SIG-M5 (cell line): ENCODE measurements around the gene KCNJ6.

ENCODE experiments used
- DNase-seq: peaks from one replicate; lab custom pipeline; 2025; lab: John Stamatoyannopoulos, UW

KCNJ6 gene

DNA sequence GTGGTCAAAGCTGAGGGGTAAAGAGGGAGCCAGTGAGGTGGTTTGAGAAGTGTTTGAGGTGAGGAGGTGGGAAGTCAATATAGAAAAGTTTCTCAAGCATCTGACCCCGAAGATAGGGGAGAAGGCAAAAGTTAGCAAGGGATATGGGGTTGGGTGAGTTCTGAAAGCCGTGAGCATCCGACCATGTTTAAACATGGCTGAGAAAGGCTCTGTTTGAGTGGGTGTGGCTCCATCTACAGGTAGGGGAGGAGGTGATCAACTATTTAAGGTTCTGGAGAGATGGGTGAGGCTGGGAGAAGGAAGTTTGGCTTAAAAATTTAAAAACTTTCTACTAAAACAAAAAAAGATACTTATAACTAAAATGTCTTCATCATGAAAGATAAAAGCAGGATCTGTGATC is 273.8 kb downstream of the KCNJ6 start:
- DNase-seq, result no peak

GRCh38 chr21:37639756-37640155 is 276.5 kb downstream of the KCNJ6 start:
- no peak for DNase-seq

DNA sequence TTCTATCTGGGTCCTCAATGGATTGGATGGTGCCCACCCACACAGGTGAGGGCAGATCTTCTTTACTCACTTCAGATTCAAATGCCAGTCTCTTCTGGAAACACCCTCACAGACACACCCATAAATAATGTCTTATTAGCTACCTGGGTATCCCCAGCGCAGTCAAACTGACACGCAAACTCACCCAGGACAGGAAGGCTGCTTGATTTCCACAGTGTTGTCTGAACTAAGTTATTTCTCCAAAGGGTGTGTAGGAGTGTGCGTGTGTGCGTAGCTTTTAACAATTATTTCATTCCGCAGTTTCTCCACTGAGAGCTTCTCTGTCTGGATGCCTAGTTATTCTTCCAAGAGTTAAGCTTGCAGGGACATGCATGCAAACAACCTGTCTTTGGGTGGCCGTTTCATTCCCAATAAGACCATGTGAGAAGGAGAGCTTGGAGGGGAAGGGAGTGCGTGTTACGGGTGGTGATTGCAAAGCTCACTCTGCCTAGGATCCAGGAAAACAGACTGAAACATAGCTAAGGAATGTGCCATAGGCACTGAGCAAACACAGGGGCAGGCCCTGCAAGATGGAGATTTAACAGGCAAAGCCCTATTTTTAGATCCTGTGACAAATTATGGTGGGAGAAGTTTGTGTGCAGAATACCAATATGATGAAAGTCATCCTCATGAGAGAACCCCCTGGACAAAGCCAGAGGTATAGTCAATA is 280.0 kb downstream of the KCNJ6 start:
- no peak for DNase-seq

GRCh38 chr21:37631319-37632117 is 284.7 kb downstream of the KCNJ6 start:
- no peak for DNase-seq

DNA sequence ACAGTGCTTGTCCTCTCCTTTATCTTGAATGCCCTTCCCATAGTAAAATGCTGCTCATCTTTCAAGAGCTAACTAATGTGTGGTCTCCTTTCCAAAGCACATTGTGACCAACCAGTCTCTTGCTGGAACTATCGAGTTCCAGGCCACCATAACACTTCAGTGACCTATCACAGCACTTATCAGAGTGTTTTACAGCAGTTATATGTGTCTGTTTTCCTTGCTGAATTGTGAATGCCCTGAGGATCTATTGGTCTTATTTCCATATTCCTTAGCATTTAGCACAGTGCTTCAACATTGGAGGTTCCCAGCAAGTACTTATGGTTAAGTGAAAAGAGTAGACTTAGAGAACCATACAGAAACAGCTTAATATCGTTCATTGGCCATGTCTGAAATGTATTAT is 285.4 kb downstream of the KCNJ6 start:
- no peak for DNase-seq

- no peak for DNase-seq
These were observed 287.9 kb downstream of the KCNJ6 start for GRCh38 chr21:37628362-37628761.

DNA sequence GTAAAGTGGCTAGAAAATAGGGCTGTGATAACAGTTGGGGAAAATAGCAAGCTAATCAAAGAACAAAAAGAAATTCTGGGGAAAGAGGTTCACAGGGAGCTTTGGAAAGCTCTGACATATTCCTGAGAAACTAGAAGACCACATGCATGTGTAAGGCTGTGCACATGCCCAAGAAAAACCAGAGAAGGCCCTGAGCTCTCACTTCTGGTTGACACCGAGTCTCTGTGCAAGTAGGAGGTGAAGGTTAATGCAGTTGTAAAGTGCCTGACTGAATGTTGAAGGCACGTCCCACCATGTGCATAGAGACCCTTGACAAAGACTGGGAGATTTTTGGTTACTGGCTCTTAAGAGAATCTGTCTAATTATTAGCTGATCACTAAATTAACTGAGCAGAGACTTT is 288.7 kb downstream of the KCNJ6 start:
- DNase-seq, result no peak

GRCh38 chr21:37627074-37627473 is 289.2 kb downstream of the KCNJ6 start:
- no peak for DNase-seq

DNA sequence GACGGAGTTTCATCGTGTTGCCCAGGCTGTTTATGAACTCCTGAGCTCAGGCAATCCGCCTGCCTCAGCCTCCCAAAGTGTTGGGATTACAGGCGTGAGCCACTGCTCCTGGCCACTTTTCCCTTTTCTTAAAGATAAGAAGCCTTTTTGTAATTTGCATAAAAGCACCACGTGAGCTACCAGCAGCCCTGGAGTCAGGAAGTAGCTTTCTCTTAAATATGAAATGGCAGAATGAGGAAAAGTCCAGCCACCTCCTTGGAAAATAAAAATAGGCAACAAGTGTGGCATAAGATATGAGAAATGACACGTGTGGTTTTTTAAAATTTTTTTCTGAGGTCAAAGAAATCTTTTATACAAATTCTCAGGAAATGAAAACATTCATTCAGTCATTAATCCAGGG is 289.9 kb downstream of the KCNJ6 start:
- DNase-seq, result no peak

DNA sequence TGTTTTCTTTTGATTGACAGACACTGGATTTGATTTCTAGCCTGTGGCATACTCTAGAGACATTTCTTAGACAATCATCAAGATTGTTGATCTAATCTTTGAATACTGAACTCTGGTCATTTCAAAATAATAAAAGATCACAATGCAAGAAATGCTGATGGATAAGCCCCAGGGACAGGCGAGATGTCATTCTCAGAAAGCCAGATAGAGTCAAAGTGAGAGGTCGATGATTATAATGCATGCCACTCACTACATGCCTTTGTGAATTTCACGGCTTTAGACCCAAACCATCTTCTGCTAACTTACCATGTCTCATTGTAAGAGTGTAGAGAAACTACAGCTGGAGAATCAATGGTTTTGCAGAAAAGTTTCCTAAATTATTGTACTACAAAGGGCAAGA is 292.6 kb downstream of the KCNJ6 start:
- DNase-seq, result no peak

GRCh38 chr21:37623183-37623582 is 293.1 kb downstream of the KCNJ6 start:
- no peak for DNase-seq

DNA sequence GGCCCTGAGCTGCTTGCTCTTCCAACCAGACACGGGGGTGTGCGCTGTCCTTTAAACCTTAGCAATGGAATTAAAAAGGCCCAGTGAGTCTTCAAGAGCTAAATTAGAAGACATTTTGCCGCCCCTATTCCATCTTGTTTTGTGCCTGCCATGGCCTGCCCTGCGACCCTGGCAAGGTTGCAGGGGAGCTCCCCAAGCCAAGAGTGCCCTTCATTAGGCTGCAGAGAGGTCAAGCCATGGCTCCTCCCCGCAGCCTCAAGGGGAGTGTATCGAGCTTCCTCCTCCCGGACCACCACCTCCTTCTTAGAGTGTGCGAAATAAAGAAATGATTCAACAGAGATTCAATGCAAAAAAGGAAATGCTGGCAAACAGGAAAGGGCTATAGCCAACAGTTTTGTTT is 293.5 kb downstream of the KCNJ6 start:
- DNase-seq, result no peak

GRCh38 chr21:37620401-37620800 is 295.9 kb downstream of the KCNJ6 start:
- no peak for DNase-seq

DNA sequence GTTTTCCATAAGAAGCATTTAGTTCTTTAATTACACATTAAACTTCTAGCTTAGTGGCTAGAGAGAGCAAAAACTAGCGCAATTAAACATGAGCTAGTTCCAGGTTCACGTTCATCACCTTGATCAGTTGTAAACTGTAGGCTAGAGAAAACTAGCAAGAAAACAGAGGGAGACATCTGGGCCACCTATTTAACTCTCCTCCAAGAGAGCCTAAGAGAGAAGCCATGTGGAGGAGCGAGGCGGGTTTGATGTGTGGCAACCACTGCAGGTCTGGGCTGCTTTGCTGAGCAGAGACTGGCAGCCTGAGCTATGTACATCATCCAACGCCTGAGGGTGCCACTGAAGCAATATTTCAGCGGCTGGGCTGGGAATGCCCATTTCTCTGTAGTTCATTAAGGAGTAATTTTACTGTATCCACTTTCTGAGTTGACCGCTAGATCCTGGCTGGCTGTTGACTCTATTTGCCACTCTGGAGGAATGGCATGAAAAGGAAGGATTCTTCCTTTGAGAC is 296.7 kb downstream of the KCNJ6 start:
- DNase-seq, result no peak

GRCh38 chr21:37618081-37618480 is 298.2 kb downstream of the KCNJ6 start:
- no peak for DNase-seq

DNA sequence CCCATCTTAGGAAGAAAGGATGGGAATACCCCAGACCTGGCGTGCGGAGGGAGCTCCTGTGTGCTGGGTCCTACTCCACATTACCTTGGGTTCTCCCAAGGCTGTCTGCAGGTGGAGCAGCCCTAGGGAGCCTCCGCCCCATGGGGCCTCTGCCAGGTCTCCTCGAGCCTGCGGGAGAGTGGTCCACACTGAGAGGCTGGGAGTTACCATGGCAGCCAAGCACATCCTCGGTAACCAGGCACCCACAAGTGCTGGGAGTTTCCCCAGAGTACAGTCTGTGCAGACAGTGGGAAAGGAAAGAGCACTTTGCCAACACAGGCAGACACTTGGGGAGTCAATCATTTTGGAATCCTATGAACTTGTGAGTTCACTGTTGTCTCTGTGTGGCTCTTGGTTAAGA is 300.3 kb downstream of the KCNJ6 start:
- DNase-seq, result no peak

- no peak for DNase-seq
These were observed 301.8 kb downstream of the KCNJ6 start for GRCh38 chr21:37614351-37614875.

GRCh38 chr21:37607081-37607480 is 309.2 kb downstream of the KCNJ6 start:
- DNase-seq, result no peak

- no peak for DNase-seq
These were observed 309.7 kb downstream of the KCNJ6 start for GRCh38 chr21:37606549-37606948.

GRCh38 chr21:37605006-37605405 is 311.3 kb downstream of the KCNJ6 start:
- no peak for DNase-seq

GRCh38 chr21:37603129-37603528 is 313.1 kb downstream of the KCNJ6 start:
- DNase-seq, result no peak

DNA sequence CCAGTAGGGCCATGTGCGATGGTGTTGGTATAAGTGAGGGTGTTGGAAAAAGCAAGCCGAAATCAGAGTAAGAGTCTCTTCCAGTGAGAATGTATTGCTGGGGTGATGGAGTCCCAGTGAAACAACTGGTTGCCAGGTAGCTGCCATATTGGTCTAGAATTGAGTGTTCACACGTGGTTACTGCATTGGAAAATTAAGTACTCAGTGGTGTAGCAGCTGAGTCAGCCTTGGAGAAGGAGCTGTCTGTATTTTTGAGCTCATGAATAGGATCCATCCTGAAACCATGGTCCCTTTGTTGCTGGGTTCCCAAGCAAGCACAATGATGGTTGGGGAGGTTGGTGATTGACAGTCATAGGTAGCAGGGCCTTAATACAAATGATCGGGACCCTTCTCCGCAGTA is 314.3 kb downstream of the KCNJ6 start:
- DNase-seq, result no peak

DNA sequence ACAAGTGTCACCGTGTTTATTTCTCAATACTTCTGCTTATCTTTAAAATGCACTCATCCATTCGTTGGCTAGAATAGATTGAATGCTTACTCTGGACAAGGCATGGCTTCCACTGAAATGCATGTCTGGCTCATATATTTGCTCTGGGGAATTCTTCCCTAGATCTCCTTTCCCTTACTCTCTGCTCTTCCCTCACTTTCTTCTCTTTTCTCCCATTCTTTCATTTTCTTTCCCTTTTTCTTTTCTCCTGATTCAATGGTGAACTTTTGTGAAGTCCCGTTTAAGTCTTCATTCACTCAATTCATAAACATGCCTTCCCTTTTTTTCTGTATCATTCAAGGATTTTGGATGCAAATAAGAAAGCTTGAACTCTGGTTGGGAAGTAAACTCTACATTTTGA is 315.2 kb downstream of the KCNJ6 start:
- no peak for DNase-seq
